Adrenal gland (tissue), 5 donors: Measurements from ENCODE around the gene LRRC26.

Source experiments
- CTCF ChIP-seq, 6 experiments: fragments of 450-650 bp in 4 of 6; fragments of 200-600 bp in 2 of 6; sonication (generic) in 1 of 6; IDR thresholded peaks; 1 replicate in 5 of 6; 2 replicates in 1 of 6; pipeline versions ENCODE4 v1.5.1 to v1.8.0; 2016 to 2021; ENCODE audit warnings: antibody characterized with exemption in 6 of 6, mild to moderate bottlenecking in 2 of 6, moderate library complexity in 1 of 6
- POLR2A ChIP-seq, 2 donors: fragments of 450-650 bp; IDR thresholded peaks; one replicate each; pipeline ENCODE4 v1.6.1; 2017; ENCODE audit warnings: antibody characterized with exemption in 2 of 2, mild to moderate bottlenecking in 2 of 2, moderate library complexity in 1 of 2
- donor health status: DM: no; HTN: no; CAD: no.

DNA sequence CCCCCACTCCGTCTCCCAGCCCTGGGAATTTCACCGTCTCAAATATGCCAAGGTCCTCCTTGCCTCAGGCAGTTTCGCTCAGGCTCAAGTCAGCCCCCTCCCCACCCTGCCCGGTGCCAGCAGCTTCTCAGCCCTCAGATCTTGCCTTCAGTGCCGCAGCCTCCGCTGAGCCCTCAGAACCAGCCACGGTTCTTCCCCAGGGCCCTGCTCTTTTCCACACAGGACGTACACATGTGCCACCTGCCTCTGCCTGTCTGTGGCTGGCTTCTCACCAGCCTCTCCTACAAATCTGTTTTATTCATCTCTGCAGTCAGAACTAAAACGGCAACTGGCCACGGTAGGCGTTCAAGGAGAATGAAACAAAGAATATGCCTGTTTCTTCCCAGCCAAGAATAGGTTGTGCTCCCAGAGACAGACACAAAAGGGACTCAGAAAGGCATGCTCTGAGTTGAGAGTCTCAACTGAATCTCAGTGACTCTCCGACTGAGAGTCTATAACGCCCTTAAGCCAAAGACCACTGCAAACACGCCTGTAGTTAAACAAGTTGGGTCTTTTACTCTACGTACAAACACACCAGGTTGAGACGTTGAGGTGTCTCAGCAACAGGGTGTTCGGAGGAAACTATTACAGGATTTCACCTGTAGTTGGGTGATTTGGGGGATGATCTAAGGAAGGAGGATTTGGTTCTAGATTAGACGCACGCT lies 41.5 kb downstream of the LRRC26 start:
- no peak for TF ChIP-seq CTCF (IDR thresholded peaks at IDR 0.05)
- TF ChIP-seq POLR2A (IDR thresholded peaks at IDR 0.05), result no peak
